ENCODE measurements around the gene SPATA31E1. TPM values are rescaled to one million over a fixed set of nuclear protein-coding genes. Genes with fewer than 3 reads are reported as not detected.

The SPATA31E1 gene
- total and polyA plus RNA-seq, 8 donors, result 0.02 TPM; not detected in 7

- Histone ChIP-seq H3K4me3 (no peak overlapping the region), H3K4me1 (no peaks in the 10 kb centered on the region), H3K27me3 (no peaks in the 10 kb centered on the region), H3K36me3 (no peaks in the 10 kb centered on the region), H3K9me3 (no peaks in the 10 kb centered on the region), H3K27ac (no peak overlapping the region)
- DNase-seq (no peak), ATAC-seq (no peak), FAIRE-seq (no peak)
- TF ChIP-seq CTCF (IDR thresholded peaks at IDR 0.05), result no peak
- intact Hi-C loops (cut with DNase I), result no loop called here
- WGBS, 2 donors, result 63 to 64% methylated on average over 8 of the region's 8 CpGs
Measured at GRCh38 chr9:87880116-87880515, 2.6 kb upstream of the SPATA31E1 start.

GRCh38 chr9:87880683-87881082 lies 2.0 kb upstream of the SPATA31E1 start:
- no peak overlapping the region for H3K4me3 ChIP-seq
- H3K27me3 ChIP-seq, result no peaks in the 10 kb centered on the region
- no peak for FAIRE-seq
- 77 to 78% methylated on average over 6 of the region's 6 CpGs for WGBS, 2 donors
- ATAC-seq, result no peak
- intact Hi-C loops (cut with DNase I), result no loop called here
- no peaks in the 10 kb centered on the region for H3K36me3 ChIP-seq
- H3K4me1 ChIP-seq, result no peaks in the 10 kb centered on the region
- no peak for TF ChIP-seq CTCF (IDR thresholded peaks at IDR 0.05)
- H3K27ac ChIP-seq, result no peak overlapping the region
- no peaks in the 10 kb centered on the region for H3K9me3 ChIP-seq
- DNase-seq, result no peak

- DNase-seq, result no peak
- no peak for TF ChIP-seq CTCF (IDR thresholded peaks at IDR 0.05)
- no peak overlapping the region for H3K27ac ChIP-seq
- no peaks in the 10 kb centered on the region for H3K9me3 ChIP-seq
- WGBS, 2 donors, result 84 to 91% methylated on average over 6 of the region's 6 CpGs
- no peak for FAIRE-seq
- ATAC-seq, result no peak
- H3K36me3 ChIP-seq, result no peaks in the 10 kb centered on the region
- no peaks in the 10 kb centered on the region for H3K27me3 ChIP-seq
- intact Hi-C loops (cut with DNase I), result no loop called here
- H3K4me1 ChIP-seq, result no peaks in the 10 kb centered on the region
- H3K4me3 ChIP-seq, result no peak overlapping the region
Measured at GRCh38 chr9:87883274-87883673, 597 bp downstream of the SPATA31E1 start.

GRCh38 chr9:87883990-87884389 lies 1.3 kb downstream of the SPATA31E1 start:
- Histone ChIP-seq H3K9me3 (no peaks in the 10 kb centered on the region), H3K4me1 (no peaks in the 10 kb centered on the region), H3K36me3 (no peaks in the 10 kb centered on the region), H3K27me3 (no peaks in the 10 kb centered on the region), H3K4me3 (no peak overlapping the region), H3K27ac (no peak overlapping the region)
- WGBS, 2 donors, result 72 to 75% methylated on average over 8 of the region's 8 CpGs
- FAIRE-seq, result no peak
- ATAC-seq, result peak in 1 of 4 donors; percentile 36
- no peak for DNase-seq
- TF ChIP-seq CTCF (IDR thresholded peaks at IDR 0.05), result no peak
- intact Hi-C loops (cut with DNase I), result no loop called here

GRCh38 chr9:87884578-87885459 lies 2.1 kb downstream of the SPATA31E1 start:
- Histone ChIP-seq H3K27me3 (no peaks in the 10 kb centered on the region), H3K27ac (no peak overlapping the region), H3K36me3 (no peaks in the 10 kb centered on the region), H3K4me3 (no peak overlapping the region), H3K4me1 (no peaks in the 10 kb centered on the region), H3K9me3 (no peaks in the 10 kb centered on the region)
- TF ChIP-seq CTCF (IDR thresholded peaks at IDR 0.05), result no peak
- FAIRE-seq, result no peak
- no peak for ATAC-seq
- 84 to 92% methylated on average over 17 of the region's 17 CpGs for WGBS, 2 donors
- DNase-seq, result peak in 1 of 6 donors; percentile 68
- intact Hi-C loops (cut with DNase I), result no loop called here

All from pancreas (tissue), 10 donors.